ENCODE results near the gene CAPZB. TPM values are rescaled to one million over a fixed set of nuclear protein-coding genes. Genes with fewer than 3 reads are reported as not detected.
A peak's percentile ranks its signal among the peaks of the same experiment; 100 is the strongest.

Gene CAPZB
- total RNA-seq, 1 experiment from 2014 or later, result 348 TPM

- H3K14ac ChIP-seq (ENCODE audit: insufficient read depth, low read length), result no peak overlapping the region
- no peak overlapping the region for H3K23ac ChIP-seq (ENCODE audit: insufficient read length, low read depth, low read length)
- H3K27me3 Mint-ChIP-seq (ENCODE audit: low read depth), result no peaks in the 10 kb centered on the region
- no peak overlapping the region for H2BK15ac ChIP-seq (ENCODE audit: low read depth, low read length)
- H2BK20ac ChIP-seq (ENCODE audit: low read depth, low read length, poor library complexity, severe bottlenecking), result no peak overlapping the region
- H3K79me2 ChIP-seq (ENCODE audit: insufficient read depth, low read length), result peaks cover 4% of the 10 kb centered on the region; the same call in 1 of the 2 replicates
- WGBS (ENCODE audit: extremely low coverage, insufficient read length, low lambda C conversion rate), result no CpG with 5 or more reads among the region's 11 CpGs
- H3K23me2 ChIP-seq (ENCODE audit: insufficient read length, low read depth, low read length, poor library complexity, severe bottlenecking), result no peaks in the 10 kb centered on the region
- H3K9me3 Mint-ChIP-seq, result no peaks in the 10 kb centered on the region
- no peak overlapping the region for H2AFZ ChIP-seq (ENCODE audit: low read length)
- no peak overlapping the region for H3K4me3 Mint-ChIP-seq
- H2BK5ac ChIP-seq (ENCODE audit: insufficient read length, low read length), result no peak overlapping the region
- no peak overlapping the region for H2BK120ac ChIP-seq (ENCODE audit: low read depth, low read length, poor library complexity, severe bottlenecking)
- no peak overlapping the region for H2BK12ac ChIP-seq (ENCODE audit: insufficient read length, low read depth, low read length)
- H3K4ac ChIP-seq (ENCODE audit: low read depth, low read length), result no peak overlapping the region
- no peak overlapping the region for H2AK5ac ChIP-seq (ENCODE audit: insufficient read length, low read length)
- H3K4me1 Mint-ChIP-seq, result peaks cover 64 to 71% of the 10 kb centered on the region in 2 experiments
- H3K56ac ChIP-seq (ENCODE audit: insufficient read length, low read depth, low read length), result no peak overlapping the region
- peak overlapping the region; percentile 51 to 77 (median 57); a peak in 3 of 7 replicates for H3K27ac Mint-ChIP-seq
- no peaks in the 10 kb centered on the region for H3K9me3 ChIP-seq (ENCODE audit: control insufficient read depth, low read depth, low read length)
- H3K9ac ChIP-seq (ENCODE audit: extremely low read depth, insufficient read length, low read length), result no peak overlapping the region
- DNase-seq, result no peak
- no peak overlapping the region for H3K27ac ChIP-seq (ENCODE audit: insufficient read length, low read depth, low read length)
- H3K18ac ChIP-seq (ENCODE audit: insufficient read length, low read depth, low read length), result no peak overlapping the region
- H4K20me1 ChIP-seq (ENCODE audit: control insufficient read depth, insufficient read depth, insufficient read length), result peaks cover 6% of the 10 kb centered on the region
- H3K36me3 Mint-ChIP-seq (ENCODE audit: insufficient read depth in 1 of 3, low read depth in 3 of 3), result peaks cover 10 to 22% (median 18%) of the 10 kb centered on the region in 3 experiments
- no peak overlapping the region for H3T11ph ChIP-seq (ENCODE audit: low read length)
- H3K4me2 ChIP-seq (ENCODE audit: insufficient read depth, insufficient read length, low read length), result no peak overlapping the region
- H4K91ac ChIP-seq (ENCODE audit: insufficient read length, low read depth, low read length), result no peak overlapping the region
- no peak overlapping the region for H4K8ac ChIP-seq (replicated peaks; ENCODE audit: insufficient read length, low read depth, low read length)
- peaks cover 3% of the 10 kb centered on the region; the same call in 1 of the 2 replicates for H3K4me1 ChIP-seq (ENCODE audit: insufficient read depth, low read length)
- H3K27me3 ChIP-seq (ENCODE audit: insufficient read depth, low read length), result no peaks in the 10 kb centered on the region
- TF ChIP-seq CTCF (conservative IDR thresholded peaks at IDR 0.05), result no peak
- H4K5ac ChIP-seq (ENCODE audit: insufficient read length, low read depth, low read length), result no peak overlapping the region
- H3K79me1 ChIP-seq (ENCODE audit: insufficient read depth, low read depth, low read length, poor library complexity, severe bottlenecking), result peaks cover 8% of the 10 kb centered on the region
Measured at GRCh38 chr1:19400192-19400611, 85.1 kb downstream of the CAPZB start.

Data from H9 (cell line).